Activated CD4-positive, alpha-beta T cell treated with anti-CD3 and anti-CD28 coated beads for 24 hours (primary cell): ENCODE results near the gene CYP26B1.

Source experiments
- DNase-seq, 2 donors: peaks; one replicate each; pipeline ENCODE4 v3.0.0-alpha.2; 2020; ENCODE audit warnings: low read depth in 2 of 2

Gene CYP26B1, protein sequence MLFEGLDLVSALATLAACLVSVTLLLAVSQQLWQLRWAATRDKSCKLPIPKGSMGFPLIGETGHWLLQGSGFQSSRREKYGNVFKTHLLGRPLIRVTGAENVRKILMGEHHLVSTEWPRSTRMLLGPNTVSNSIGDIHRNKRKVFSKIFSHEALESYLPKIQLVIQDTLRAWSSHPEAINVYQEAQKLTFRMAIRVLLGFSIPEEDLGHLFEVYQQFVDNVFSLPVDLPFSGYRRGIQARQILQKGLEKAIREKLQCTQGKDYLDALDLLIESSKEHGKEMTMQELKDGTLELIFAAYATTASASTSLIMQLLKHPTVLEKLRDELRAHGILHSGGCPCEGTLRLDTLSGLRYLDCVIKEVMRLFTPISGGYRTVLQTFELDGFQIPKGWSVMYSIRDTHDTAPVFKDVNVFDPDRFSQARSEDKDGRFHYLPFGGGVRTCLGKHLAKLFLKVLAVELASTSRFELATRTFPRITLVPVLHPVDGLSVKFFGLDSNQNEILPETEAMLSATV

DNA sequence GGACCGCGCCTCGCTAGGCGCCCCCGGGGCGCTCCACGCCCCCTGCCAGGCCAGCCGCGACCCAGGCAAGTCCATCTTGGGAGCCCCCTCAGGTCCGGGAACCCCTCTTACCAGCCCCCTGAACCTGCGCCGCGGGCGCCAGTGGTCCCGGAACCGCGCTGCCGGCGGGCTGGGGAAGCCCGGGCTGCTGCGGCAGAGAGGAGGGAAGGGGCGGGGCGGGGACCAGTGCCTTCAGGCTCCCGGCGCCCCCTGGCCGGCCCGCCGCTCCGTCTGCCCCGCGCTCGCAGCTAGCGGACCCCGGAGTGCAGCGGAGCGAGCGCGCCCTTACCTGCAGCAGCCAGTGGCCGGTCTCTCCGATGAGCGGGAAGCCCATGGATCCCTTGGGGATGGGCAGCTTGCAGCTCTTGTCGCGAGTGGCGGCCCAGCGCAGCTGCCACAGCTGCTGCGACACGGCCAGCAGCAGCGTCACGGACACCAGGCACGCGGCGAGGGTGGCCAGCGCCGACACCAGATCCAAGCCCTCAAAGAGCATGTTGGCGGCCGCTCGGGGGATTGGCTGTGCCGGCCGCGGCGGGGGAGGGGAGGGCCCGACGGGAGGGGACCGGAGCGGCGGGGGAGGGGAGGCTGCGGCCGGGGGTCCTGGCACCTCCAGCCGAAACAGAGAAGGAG is at the start of gene CYP26B1:
Gene CYP26B1, minus strand, starts transcription at position 560 of the 669 bp plus-strand sequence. Its CDS starts 28 bp downstream, at position 532.
- DNase-seq = no peak

DNA sequence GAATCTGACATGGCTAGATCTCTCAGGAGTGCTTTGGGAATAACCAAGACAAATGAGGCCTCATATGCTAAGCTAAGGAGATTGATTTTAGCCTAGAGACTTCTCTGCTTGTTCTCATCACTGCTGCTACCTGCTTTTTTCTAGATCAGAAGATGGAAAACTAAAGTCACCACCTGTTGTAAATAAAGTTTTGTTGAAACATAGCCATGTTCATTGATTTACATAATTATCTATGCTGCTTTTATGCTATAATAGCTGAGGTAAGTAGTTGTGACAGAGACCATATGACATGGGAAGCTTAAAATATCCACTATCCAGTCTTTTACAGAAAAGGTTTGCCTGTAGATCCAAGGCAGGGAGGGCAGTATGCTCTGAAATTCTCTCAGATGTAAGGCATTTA is 46.1 kb upstream of the CYP26B1 start:
- DNase-seq = no peak

DNA sequence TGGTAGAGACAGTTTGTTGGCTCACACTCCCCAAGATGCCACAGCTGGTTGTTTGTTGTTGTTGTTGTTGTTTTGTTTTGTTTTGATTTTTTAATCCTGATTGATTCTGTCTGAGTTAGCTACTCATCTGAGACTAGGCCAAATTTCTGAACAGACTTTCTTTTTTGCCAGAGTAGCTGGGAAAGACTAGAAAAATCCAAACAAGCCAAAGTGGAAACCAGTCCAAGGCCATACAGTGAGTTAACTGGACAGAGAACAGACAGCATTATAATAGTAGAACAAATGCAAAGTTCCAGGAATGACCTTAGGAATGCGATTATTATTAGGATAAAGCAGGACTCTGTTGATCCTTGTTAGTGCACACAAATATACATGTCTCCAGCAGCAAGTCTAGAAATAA is 43.8 kb upstream of the CYP26B1 start:
- no peak for DNase-seq

DNA sequence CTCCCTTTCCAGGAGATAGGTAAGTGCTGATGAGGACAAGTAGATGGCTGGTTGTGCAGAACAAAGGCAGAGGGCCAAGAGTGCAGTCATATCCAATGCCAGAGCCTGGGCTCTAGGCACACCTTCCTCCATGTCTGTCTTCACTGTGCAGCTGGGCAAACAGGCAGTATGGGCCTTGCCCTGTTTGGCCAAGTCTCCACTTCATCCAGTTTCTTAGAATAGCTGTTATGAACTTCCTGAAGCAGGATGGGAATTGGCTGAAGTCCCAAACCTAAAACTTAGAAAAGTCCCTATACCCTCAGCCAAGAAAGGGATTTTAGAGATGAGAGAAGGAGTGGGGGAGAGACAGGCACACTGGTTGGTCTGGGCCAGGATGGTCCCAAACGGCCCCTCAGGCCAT is 37.5 kb upstream of the CYP26B1 start:
- no peak for DNase-seq

DNA sequence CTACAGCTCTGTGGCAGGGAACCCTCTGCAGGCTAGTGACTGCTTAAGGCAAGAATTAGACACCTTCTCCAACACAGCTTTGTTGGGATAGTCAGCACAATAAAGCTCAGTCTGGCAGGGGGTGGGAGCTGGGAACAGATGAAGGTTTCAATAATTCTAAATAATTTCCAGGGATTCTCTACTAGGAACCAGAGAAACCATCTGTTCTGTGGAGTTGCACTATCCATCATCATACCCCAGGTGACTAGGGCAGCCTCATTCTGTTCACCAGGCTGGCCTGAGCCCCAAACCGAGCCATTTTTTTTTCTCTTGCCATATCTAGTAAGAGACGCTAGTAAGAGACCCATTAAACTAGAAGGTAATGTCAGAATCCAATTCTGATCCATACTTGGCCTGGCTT is 35.8 kb upstream of the CYP26B1 start:
- no peak for DNase-seq

DNA sequence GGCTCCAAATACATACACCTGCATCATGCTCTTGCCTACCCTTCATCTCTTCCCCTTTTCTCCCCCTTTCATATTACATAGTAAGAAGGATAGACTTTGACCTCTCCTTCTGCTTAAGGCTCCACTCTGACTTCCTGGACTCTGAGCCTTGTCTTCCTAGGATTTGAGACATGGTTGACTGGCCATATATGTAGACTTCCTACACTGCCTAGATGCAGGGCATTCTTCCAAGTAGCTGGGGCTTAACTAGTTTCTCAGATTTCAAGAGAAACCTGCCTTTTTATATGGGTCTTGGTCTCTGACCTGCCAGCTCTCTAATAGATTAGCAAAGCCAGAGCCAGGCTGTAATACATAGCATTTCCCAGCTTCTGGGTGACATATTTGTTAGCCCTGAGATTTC is 35.4 kb upstream of the CYP26B1 start:
- DNase-seq = no peak

DNA sequence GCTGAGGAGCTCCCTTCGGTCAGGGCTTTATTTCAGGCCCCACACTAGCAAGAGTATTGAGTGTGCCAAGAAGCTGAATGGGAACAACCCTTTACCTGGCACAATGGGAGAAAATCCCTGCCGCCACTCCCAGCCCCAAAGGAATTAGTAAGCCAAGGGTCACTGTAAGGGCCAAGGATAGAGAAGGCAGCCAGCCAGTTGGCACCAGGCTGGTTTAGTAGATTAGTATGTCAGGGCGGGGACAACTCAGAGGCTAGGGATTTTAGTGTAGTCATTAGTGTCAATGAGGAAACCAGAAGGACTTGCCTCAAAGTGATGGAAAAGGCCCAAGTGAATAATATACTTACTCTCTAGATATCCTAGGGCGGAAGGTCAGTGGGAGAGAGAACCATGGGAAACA is 34.9 kb upstream of the CYP26B1 start:
- no peak for DNase-seq

DNA sequence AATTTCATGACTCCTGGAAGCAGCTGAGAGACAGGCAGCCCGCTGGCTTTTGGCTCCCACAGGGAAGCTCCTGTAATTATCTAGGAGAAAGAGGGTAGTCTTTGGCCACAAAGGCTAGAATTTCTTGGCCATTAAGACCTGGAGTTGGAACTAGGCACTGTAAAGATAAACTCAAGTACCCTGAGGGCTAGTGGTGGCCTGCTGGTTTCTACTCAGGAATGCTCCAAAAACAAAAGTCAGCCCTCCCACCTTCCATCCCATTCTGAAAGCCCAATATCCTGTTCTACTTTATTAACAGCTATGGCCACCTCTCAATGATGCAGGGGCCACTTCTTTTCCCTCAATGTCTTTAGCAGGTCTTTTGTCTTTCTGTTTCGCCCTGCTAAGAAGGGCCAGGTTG is 34.0 kb upstream of the CYP26B1 start:
- DNase-seq = no peak

DNA sequence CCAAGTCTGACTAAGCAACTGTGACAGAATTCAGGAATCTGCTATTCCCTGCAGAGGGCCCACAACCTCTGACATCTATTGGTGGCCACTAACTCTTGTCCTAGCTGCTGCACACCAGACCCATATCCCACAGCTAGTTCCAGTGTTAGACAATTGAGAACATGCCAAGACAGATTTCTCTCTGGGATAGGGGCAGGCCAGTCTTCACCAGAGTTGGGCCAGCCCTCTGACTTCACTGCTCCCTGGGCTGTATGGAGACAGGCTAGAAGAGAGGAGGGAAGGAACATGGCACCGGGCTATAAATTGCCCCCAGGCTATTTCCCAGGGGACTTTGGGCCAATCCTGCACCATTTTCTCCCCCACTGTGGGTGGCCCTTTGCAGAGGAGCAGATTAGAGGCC is 32.7 kb upstream of the CYP26B1 start:
- DNase-seq = no peak

DNA sequence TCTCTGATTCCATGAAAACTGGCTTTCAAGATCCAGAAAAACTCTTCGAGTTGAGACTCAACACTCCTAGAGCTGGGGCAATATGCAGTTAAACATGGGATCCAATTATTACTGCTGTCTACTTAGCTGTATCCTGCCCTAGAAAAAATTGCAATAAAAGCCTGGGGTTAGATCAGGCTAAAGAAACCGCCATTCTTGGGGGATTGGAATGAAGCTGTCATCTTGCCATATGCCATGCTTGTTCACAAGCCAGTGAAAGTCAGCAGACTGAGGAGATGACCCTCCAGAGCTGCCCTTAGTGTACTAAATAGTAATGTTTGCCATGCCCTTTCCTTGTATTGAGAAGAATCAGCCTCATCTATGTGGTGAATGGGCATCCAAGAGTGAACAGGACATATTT is 30.9 kb upstream of the CYP26B1 start:
- no peak for DNase-seq

DNA sequence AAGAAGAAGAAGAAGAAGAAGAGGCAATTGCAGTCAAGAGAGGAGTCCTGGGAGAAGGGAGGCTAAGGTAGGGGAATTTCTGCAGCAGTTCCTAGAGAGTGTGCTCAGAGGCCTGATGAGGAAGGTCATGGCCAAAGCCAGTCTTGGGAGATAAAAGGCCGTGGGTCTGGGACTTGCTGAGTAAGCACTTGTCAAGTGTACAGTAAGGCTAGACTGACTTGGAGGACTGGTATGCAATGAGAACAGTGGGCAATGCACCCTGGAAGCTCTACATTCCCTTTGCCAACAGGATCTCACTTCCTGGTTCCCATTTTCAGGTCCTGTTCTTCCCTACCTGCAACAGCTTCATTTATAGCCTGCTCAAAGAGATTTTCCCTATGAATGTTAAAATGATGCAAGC is 28.6 kb upstream of the CYP26B1 start:
- DNase-seq = no peak

DNA sequence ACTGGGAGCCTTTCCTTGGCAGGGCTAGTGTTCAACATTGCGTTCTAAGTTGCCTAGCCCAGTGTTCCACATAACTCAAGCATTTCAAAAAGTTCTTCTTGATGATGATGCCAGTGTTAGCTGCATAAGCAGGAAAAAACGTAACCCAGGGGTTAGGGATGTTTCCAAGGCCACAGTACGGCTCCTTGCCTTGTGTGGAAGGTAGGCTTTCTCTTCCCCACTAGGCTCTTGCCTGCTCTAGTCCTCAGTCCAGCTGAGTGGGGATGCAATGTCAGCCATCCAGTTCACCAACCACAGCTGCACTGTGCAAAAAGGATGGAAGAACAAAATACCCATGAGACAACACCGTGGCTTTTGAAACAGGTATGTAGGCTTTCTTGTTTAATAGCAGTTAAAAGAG is 28.0 kb upstream of the CYP26B1 start:
- no peak for DNase-seq

DNA sequence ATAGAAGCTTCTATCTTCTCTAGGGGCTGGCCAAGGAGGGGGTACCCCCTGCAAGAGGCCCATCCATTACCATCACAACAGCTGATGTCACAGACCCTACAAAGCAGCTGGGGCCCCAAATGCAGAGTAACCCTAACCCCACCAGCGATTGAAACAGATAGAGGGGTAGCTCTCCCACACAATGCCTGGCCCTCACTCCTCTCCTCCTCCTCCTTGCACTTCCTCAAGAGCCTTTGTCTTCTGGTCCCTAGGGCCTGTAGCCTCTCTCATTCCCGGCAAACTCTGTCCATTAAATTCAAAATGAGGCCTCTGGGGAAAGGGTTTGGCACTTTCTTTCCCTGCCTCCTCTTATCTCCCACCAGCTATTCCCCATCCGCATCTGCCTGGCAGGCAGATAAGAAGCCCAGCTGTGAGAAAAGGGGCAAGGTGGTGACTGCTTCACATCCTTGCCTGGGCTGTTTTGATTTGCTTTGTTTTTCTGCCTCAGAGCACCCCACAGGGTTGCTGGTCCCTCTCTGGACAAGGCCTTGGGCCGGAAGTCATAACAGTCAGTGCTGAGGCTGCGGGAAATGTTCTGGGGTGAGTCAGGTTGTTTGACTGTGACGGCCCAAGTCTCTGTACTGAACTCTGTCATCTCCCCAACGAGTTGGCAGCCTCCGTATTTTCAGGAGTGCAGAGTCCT is 26.1 kb upstream of the CYP26B1 start:
- no peak for DNase-seq

DNA sequence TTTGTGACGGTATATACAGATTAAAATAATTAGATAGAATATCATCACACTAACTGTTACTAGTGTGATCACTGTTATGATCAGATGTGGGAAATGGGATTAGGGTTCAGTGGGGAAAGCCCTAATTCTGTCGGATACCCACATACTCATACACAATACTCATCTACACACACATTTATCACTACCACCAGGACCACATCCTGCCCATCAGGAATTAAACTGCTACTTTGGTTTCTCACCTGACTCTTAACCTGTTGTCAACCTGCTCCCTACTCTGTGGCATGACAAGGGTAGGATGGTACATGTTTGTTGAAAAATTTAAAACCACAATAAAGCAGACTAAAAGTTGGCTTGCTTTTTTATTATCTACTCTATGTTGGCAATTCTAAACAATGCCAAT is 24.8 kb upstream of the CYP26B1 start:
- no peak for DNase-seq

DNA sequence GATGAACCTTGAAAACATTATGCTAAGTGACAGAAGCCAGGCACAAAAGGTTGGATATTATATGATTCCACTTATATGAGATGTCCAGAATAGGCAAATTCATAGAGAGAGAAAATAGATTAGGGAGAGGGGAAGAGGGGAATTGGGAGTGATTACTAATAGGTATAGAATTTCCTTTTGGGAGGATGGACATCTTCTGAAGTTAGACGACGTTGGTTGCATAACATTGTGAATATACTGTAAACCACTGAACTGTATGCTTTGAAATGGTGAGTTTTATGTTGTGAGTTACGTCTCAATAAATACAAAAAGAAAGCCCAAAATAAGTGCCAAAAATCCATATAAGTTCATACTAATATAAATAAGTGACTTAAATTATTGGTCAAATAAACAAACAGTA is 18.6 kb upstream of the CYP26B1 start:
- DNase-seq = no peak

DNA sequence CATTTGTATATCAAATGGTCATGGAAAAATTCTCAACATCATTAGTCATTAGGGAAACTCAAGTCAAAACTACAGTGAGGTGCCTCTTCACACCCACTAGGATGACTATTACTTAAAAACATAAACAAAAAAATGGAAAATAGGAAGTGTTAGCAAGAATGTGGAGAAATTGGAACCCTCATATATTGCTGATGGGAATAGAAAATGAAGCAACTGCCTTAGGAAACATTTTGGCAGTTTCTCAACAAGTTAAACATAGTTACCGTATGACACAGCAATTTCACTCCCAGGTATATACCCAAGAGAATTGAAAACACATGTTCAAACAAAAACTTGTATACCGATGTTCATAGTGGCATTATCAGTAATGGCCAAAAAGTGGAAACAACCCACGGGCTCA is 18.1 kb upstream of the CYP26B1 start:
- no peak for DNase-seq

DNA sequence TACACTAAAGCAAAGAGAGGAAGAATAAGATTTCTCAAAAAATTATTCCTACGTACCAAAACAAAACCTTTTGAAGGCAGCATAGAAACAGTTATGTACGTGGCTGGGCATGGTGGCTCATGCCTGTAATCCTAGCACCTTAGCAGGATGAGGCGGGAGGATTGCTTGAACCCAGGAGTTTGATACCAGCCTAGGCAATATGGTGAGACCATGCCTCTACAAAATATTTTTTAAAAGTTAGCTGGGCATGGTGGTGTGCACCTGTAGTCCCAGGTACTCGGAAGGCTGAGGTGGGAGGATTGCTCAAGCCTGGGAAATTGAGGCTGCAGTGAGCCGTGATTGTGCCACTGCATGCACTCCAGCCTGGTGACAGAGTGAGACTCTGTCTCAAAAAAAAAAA is 14.9 kb upstream of the CYP26B1 start:
- no peak for DNase-seq

DNA sequence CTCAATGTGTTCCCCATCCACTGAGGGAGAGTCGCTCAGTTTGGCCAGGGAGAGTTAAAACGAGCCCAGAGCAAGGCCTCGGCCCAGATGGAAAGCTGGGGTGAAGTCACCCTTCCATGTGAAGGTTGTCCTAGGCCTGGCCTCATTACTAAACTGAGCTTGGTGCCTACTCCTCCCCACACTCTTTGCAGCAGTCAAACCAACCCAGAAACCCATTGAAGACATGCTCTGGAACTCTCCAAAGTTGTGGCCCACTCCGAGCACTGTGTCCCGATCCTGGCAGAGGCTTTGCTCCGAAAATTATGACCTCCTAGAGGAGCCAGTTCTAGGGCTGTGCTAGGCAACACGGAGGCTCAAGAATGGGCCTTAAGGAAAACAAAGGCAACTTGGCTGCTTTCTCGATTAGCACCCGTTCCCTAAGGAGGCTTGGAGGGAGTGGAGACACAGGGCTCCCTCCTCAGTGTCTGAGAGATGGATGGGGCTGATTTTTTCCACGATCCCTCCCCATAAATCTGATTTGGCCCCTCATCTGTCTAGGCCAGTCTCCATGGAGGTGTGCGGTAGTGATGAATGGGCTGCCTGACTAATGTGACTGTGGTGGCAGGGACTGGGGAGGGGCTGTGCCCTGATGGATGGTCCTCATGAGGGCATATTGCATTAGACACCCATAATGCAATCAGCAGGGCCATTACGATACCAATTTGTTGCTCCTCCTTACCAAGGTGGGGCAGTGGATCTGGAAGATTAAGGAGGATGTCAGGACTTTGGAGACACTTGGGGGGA is 11.7 kb upstream of the CYP26B1 start:
- no peak for DNase-seq

DNA sequence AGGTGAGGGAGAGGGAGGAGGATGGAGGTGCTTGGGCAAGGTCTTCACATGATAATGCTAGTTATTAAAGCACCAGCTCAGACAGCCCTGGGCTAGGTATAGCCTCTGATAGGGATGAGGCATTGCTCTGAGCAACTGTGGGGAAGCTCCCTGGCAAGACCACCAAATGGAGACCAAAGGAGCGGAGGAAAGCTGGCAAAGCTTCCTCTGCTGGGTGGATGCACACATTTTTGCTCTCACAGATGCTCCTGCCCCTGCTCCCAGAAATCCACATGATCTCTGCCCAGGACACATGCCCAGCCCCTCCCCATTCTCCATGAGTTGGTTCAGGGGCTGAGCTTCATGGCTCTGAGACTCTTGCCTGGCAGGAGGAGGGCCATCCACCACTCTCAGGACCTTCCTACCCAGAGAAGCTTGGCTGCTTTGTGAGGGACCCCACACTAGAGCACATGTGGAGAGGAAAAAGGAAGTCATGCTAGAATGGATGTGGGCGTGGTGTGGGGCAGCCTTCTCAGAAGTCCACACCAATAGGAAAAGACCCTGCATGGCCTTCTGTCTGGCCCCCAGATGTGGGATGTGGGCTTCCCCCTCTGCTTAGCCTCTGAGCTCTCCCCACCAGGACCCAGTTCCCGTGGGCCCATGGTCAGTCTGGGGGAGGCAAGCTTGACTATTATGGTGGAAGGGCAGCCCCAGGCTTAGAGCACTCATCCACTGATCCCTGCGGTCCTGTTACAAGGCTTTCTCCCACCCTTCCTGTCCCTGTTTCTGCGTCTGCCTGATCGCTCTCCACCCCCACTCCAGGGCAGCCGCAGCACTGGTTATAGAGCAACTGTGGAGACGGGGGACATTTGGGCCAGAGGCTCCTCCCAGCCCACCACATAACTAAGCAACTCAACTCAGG is 10.5 kb upstream of the CYP26B1 start:
- DNase-seq = no peak

DNA sequence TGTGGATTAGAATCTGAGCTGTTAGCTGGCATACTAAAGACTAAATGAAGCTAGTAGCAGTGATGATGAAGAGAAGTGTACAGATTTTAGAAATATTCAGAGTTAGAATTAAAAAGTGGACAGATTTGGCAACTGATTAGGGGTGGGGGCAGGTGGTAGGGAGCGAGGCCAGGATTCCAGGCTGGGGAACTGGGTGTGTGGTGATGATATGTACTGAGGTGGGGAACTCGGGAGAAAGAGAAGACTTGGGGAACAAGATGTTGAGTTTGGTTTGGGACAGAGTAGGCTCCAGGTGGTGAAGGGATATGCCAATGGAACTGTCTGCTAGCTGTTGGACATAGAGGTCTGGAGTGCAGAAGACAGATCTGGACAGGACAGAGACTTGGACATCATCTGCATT is 9.2 kb upstream of the CYP26B1 start:
- DNase-seq = no peak

DNA sequence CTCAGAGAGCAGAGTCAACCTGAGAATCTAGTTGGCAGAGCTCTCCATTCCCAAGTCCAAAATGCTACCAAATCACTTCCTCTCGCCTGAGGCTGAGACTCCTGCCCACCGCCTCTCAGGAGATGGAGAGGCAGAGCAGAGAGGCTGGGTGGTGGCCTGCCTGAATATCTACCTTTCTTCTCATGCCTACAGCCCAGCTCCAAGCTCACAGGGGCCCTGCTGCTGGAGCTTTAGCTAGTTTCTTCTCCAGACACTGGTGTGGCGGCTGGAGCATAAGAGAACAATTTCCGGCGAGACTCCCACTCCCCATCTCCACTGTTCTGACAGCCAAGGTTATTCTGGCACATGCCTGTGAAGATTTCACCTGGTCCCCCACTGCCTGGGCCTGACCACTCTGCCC is 8.1 kb upstream of the CYP26B1 start:
- DNase-seq = no peak
